ENCODE data around the gene RERE. TPM values are rescaled to one million over a fixed set of nuclear protein-coding genes. Genes with fewer than 3 reads are reported as not detected.

RERE gene
- total RNA-seq, 1 experiment from 2014 or later: 217 TPM

GRCh38 chr1:8345621-8346415 lies 471.6 kb downstream of the RERE start:
- no TSS peak for BruUV-seq (replicated peaks)
- peaks cover 29% of the 10 kb centered on the region for H3K4me1 ChIP-seq (ENCODE audit: control insufficient read depth, insufficient read depth, low read length)
- no peaks in the 10 kb centered on the region for H3K9me3 ChIP-seq (ENCODE audit: control insufficient read depth, insufficient read depth, low read depth, low read length)
- no peak for DNase-seq (ENCODE audit: low read depth, low spot score)
- ATAC-seq: no peak
- H3K4me3 ChIP-seq (ENCODE audit: low read depth in 2 of 2, low read length in 2 of 2): no peak overlapping the region
- CTCF ChIA-PET: interaction anchor here (1.8 kb wide), 1 partner anchor 370 kb away, joined by 7 read pairs; no protein-coding TSS in a partner anchor
- POLR2A ChIA-PET: no interaction called here
- intact Hi-C loops (cut with micrococcal nuclease; ENCODE audit: unreplicated experiment): loop anchor here (5.0 kb wide), 1 partner anchor 369 kb away; no protein-coding TSS in a partner anchor
- no peaks in the 10 kb centered on the region for H3K27me3 ChIP-seq (ENCODE audit: control insufficient read depth, insufficient read depth, low read length)
- in situ Hi-C loops (cut with HindIII; ENCODE audit: low pct_unique_long_range_greater_than_20kb, low sequenced_read_pairs): no loop called here
- H3K36me3 ChIP-seq (ENCODE audit: control insufficient read depth, insufficient read depth, low read length): no peaks in the 10 kb centered on the region
- peak overlapping the region; percentile 72; the same call in 1 of the 2 replicates for H3K27ac ChIP-seq (ENCODE audit: low read length)
- TF ChIP-seq SIN3A (IDR thresholded peaks at IDR 0.05; ENCODE audit: borderline replicate concordance, insufficient read depth, low read depth, low read length) (no peak), TCF7L2 (IDR thresholded peaks at IDR 0.05; ENCODE audit: low read depth, low read length) (no peak), POLR2AphosphoS5 (IDR thresholded peaks at IDR 0.05; ENCODE audit: low read depth, low read length) (no peak), CTCF (IDR thresholded peaks at IDR 0.05) (no peak)
- TF ChIP-seq, protein P1, sequence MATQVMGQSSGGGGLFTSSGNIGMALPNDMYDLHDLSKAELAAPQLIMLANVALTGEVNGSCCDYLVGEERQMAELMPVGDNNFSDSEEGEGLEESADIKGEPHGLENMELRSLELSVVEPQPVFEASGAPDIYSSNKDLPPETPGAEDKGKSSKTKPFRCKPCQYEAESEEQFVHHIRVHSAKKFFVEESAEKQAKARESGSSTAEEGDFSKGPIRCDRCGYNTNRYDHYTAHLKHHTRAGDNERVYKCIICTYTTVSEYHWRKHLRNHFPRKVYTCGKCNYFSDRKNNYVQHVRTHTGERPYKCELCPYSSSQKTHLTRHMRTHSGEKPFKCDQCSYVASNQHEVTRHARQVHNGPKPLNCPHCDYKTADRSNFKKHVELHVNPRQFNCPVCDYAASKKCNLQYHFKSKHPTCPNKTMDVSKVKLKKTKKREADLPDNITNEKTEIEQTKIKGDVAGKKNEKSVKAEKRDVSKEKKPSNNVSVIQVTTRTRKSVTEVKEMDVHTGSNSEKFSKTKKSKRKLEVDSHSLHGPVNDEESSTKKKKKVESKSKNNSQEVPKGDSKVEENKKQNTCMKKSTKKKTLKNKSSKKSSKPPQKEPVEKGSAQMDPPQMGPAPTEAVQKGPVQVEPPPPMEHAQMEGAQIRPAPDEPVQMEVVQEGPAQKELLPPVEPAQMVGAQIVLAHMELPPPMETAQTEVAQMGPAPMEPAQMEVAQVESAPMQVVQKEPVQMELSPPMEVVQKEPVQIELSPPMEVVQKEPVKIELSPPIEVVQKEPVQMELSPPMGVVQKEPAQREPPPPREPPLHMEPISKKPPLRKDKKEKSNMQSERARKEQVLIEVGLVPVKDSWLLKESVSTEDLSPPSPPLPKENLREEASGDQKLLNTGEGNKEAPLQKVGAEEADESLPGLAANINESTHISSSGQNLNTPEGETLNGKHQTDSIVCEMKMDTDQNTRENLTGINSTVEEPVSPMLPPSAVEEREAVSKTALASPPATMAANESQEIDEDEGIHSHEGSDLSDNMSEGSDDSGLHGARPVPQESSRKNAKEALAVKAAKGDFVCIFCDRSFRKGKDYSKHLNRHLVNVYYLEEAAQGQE (IDR thresholded peaks at IDR 0.05; ENCODE audit: insufficient read depth in 1 of 2, low read depth in 2 of 2, low read length in 1 of 2): no peak

GRCh38 chr1:8344893-8345507 lies 472.4 kb downstream of the RERE start:
- ATAC-seq (no peak), DNase-seq (ENCODE audit: low read depth, low spot score) (no peak)
- intact Hi-C loops (cut with micrococcal nuclease; ENCODE audit: unreplicated experiment) (loop anchor here (5.0 kb wide), 1 partner anchor 368 kb away; no protein-coding TSS in a partner anchor), in situ Hi-C loops (cut with HindIII; ENCODE audit: low pct_unique_long_range_greater_than_20kb, low sequenced_read_pairs) (no loop called here)
- Histone ChIP-seq H3K27ac (ENCODE audit: low read length) (peak overlapping the region; percentile 72; the same call in 1 of the 2 replicates), H3K4me1 (ENCODE audit: control insufficient read depth, insufficient read depth, low read length) (peaks cover 26% of the 10 kb centered on the region), H3K9me3 (ENCODE audit: control insufficient read depth, insufficient read depth, low read depth, low read length) (no peaks in the 10 kb centered on the region), H3K27me3 (ENCODE audit: control insufficient read depth, insufficient read depth, low read length) (no peaks in the 10 kb centered on the region), H3K36me3 (ENCODE audit: control insufficient read depth, insufficient read depth, low read length) (no peaks in the 10 kb centered on the region), H3K4me3 (ENCODE audit: low read depth in 2 of 2, low read length in 2 of 2) (no peak overlapping the region)
- no peak for TF ChIP-seq POLR2AphosphoS5 (IDR thresholded peaks at IDR 0.05; ENCODE audit: low read depth, low read length)
- no TSS peak for BruUV-seq (replicated peaks)
- ChIA-PET POLR2A (no interaction called here), CTCF (no interaction called here)

Data from Panc1 (cell line).